GM12874 (cell line): ENCODE measurements around the gene ITPR1.

Experiments
- TF ChIP-seq, protein P1 (sequence below): IDR thresholded peaks from 2 replicates; pipeline ENCODE4 v1.5.1; 2011; ENCODE audit warnings: low read depth, mild to moderate bottlenecking, control low read depth, low read length, moderate library complexity; ENCODE audit not compliant: insufficient read depth

The ITPR1 gene

DNA sequence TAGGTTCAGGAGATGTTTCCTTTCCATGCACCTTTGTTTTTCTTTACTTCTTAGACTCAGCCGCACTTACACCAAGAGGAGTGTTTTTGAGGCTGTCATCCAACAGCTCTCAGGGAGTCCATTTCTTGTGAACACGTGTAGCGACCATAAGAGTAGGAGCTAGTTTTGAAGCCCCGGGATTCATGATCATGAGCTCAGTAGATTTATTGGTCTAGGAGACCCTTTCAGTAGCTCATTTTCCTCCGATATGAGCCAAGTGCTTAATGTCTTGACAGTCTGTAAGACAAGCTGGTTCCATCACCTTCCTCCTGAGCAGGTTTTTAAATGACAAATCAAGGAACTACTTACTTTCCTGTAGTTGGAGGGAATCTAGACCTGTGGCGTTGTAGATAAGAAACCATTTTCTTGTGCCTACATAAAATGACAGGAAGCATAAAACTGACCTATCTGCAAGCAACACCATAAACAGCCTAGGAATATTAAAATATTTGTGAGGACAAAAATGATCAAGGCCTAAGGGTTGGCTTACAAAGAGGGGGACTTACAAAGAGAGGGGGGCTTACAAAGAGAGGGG, 313.5 kb downstream of the ITPR1 start:
- TF ChIP-seq, protein P1, sequence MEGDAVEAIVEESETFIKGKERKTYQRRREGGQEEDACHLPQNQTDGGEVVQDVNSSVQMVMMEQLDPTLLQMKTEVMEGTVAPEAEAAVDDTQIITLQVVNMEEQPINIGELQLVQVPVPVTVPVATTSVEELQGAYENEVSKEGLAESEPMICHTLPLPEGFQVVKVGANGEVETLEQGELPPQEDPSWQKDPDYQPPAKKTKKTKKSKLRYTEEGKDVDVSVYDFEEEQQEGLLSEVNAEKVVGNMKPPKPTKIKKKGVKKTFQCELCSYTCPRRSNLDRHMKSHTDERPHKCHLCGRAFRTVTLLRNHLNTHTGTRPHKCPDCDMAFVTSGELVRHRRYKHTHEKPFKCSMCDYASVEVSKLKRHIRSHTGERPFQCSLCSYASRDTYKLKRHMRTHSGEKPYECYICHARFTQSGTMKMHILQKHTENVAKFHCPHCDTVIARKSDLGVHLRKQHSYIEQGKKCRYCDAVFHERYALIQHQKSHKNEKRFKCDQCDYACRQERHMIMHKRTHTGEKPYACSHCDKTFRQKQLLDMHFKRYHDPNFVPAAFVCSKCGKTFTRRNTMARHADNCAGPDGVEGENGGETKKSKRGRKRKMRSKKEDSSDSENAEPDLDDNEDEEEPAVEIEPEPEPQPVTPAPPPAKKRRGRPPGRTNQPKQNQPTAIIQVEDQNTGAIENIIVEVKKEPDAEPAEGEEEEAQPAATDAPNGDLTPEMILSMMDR: no peak

DNA sequence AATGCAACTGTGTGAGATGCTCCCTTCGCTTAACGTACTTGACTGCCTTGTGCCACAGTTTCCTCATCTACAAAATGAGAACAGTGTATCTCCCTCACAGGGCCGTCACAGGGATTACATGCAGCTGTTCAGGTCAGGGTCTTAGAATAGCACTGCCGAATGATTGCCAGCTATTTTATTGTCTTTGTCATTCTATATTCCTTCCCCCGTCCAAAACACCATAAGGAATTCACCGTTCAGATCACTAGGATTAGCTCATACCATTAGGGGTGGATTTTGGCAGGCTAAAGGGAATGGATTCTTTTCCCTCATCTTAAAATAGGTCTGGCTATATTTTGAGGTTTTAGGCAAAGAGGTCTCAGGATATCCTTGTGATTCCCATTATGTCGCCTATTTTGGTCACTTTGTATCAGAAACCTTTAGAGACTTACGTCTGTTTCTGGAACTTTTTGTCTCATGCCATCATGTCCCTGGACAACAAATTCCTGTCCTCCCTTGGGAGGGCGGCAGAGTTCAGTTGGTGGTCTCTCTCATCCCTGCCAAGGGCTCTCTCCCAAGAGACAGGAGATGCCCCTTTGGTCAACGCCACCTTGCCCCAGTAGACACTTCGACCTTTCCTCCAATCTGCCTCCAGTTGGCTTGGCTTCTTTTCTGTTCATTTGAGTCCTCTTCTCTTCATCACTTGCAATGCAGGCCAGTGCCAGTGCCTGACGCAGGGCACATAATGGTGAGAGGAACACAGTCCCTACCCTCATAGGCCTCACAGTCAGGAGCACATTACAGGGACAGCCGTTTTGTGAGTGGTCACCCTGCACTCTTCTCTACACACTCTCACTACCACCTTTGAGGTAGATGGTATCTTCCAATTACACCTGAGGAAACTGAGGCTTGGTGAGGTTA, 314.5 kb downstream of the ITPR1 start:
- TF ChIP-seq, protein P1: no peak

DNA sequence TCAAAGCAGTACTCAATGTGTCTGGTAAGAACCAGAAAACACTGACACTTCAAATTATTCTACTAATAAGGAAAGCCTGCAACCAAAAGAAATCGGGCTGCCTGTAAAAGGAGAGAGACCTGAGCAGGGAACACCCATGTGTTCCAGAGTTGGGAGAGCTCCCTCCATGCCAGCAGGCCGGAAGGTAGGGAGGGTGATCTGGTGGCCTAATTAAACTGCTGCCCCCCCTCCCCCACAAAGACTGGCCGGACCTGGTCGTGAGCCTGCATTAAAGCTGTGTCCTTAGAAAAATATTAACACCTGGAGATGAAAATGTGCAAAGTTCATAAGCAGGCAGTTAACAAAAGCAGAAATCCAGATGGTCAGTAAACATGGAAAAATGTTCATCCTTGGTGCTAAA, 315.5 kb downstream of the ITPR1 start:
- TF ChIP-seq, protein P1: no peak

DNA sequence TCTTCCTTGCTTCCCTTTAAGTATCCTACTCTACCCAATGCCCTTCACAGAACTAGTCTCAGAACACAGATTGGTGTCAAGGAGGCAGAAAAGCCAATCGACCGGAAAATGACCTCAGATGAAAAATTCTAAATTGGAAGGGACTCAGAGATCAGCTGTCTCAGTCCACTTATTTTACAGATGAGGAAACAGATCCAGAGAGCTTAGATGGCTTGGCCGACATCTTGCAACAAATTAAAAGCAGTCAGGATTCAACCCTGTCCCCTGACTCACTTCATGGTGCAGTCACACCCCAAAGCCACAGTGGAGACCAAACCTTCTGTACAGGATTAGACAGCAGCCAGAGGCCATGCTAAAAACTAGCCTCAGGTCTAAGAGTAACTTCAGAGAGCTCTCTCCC, 316.8 kb downstream of the ITPR1 start:
- TF ChIP-seq, protein P1: no peak

DNA sequence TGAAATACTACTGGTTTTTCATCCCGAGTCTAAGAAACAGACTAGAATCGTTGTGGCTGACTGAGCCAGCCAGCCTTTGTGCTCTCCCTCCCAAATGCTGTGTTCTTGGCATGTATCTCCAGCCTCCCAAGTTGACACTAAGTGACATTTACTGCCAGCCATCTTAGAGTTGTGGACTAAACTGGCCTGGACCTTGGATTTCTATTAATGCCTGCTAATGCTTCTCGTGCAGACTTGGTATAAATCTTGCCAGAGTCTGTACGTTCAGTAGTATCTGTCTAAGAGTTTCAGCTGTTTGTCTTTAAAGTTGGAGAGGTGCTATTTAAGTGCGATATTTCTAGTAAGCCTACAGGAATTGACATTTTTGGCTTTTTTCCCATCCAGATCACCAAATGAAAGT, 319.4 kb downstream of the ITPR1 start:
- TF ChIP-seq, protein P1: no peak

DNA sequence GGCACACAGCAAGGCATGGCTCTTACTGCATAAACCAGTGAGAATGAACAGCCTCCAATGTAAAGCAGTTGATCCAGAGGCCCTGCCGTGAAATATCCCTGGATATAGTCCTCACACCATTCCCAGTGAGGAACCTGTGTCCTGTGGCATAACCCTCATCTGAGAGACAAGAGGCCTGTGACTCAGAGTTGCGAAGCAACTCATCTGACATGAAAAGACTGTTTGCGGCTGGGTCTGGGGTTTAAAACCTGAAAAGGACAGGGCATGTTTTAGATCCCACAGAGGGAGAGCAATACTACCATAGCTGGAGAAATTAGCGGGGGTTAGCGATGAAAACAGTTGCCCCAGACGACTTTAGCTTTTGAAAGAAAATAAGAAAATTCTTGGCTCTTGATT, 320.8 kb downstream of the ITPR1 start:
- TF ChIP-seq, protein P1: no peak

DNA sequence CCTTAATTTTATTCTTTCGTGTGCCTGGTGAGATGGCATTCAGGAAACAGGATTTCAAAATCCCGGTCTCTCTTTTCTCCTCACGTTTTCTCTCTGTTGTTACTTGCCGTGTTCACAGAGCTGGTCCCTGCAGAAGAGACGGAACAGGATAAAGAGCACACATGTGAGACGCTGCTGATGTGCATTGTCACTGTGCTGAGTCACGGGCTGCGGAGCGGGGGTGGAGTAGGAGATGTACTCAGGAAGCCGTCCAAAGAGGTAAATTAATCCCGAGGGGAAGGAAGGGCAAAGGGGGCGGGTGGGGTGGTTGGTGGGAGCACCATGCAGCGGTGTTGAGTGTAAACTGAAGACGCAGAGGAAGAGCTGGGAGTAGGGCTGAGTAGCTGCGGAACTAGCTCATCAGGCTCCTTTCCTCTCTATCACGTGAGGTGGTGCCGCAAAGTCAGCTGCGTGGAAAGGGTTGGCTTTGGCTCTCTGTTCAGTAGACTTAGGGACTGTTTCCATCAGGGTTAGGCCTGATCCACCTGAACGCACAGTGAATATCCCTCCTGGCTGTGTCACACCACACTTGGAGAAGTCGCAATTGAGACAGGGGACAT, 321.3 kb downstream of the ITPR1 start:
- TF ChIP-seq, protein P1: no peak
